ENCODE measurements around the gene BDNF.

- TF ChIP-seq CTCF (conservative IDR thresholded peaks at IDR 0.05) (no peak), EZH2 (IDR thresholded peaks at IDR 0.05; ENCODE audit: low read depth) (no peak)
Measured at GRCh38 chr11:27605422-27605821, 94.8 kb downstream of the BDNF start.

Data from PC-9 (cell line).